ENCODE measurements around the gene CST11.
"Not testable (repeated sequence)": the region's sequence is repeated elsewhere in the genome, so short reads cannot be mapped to it uniquely, and the experiment has no call there.

CST11 gene, protein sequence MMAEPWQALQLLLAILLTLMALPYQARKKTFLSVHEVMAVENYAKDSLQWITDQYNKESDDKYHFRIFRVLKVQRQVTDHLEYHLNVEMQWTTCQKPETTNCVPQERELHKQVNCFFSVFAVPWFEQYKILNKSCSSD

DNA sequence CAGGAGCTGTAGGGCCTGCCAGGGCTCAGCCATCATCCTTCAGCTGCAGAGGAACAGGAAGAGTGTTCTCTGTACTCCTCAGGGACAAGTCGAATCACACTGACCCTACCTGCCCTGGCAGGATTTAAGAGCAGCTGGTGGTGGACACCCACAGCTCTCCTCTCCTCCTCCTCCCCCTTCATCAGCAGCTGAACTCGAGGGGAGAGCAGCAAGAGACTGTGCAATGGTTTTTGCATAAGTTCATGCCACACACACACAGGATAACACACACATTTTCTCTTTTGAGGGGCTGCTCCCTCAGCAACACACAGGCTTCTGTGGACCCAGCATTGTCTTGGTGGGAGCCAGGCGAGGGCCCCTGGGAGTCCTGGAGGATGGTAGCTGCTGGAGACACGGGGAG, at the start of gene CST11:
TSS of gene CST11 (minus strand) at position 101 of the 400 bp plus-strand sequence. CDS start at position 36, 65 bp downstream.
- DNase-seq = no peak

DNA sequence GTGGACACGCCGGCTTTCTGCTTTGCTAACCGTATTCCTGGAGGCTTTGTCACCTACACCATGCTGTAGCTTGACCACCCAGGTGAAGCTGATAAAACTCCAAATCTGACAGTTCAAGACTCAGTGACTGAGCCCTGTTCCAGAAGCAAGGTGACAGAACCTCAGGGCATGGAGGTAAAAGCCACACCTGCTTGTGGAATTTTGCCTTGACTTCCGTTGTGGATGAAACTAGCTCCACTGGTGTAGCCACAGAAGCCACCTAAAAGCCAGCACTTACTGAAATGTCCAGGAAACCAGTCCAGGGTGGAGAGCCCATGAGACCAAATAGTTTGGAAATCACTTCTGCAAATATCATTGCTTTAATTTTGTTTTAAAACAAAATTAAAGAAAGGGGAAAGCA, 49.2 kb upstream of the CST11 start:
- no peak for DNase-seq

DNA sequence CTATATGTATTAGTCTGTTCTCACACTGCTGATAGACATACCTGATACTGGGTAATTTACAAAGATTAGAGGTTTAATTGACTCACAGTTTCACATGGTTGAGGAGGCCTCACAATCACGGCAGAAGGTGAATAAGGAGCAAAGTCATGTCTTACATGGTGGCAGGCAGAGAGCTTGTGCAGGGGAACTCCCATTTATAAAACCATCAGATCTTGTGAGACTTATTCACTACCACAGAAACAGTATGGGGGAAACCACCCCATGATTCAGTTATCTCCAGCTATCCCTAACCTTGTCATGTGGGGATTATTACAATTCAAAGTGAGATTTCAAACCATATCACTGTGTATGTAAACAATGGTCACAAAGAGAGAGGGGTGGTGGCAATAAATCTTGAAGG, 44.9 kb upstream of the CST11 start:
- no peak for DNase-seq

DNA sequence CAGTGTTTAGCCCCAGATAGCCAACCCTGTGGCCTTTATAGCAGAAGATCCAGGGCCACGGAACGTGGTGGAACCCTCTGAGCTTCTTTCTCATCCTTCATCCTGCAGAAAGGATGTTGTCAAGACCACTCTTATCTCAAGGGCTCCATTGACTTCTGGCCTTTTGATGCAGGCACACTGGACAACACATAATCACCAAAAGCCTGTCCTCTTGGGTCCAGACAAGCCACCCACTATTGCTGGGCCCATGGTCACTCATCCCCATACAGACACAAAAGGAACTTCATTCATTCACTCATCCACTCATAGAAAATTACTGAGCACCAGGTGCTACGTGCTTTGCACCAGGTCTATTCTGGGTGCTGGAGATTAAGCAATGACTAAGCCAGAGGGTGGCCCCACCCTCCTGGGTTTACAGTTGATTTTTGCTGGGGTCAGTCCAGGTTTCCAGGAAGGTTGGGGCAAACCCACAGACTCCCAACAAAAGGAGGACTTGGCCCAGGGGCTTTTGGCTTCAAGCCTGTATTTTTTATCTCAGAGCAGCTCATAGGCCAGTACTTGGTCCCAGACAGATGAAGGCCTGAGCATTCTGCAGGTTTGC, 40.6 kb upstream of the CST11 start:
- no peak for DNase-seq

DNA sequence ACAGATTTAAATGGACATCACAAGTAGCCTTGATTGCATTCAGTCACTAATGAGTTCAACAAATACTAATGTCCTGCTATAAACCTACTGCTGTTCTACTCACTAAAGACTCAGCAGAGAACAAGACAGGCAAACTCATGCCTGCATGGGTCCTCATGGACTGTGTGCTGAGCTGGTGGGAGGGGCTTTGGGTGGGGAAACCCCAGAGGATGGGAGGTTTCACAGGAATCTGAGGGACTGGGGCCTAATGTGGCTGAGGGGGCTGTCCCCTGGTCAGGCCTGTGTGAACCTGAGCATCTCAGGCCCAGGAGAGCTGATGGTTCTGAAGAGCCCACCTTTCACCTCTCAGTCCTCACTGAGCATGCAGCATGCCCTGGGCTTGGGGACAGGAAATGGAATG, 39.6 kb upstream of the CST11 start:
- DNase-seq = no peak

DNA sequence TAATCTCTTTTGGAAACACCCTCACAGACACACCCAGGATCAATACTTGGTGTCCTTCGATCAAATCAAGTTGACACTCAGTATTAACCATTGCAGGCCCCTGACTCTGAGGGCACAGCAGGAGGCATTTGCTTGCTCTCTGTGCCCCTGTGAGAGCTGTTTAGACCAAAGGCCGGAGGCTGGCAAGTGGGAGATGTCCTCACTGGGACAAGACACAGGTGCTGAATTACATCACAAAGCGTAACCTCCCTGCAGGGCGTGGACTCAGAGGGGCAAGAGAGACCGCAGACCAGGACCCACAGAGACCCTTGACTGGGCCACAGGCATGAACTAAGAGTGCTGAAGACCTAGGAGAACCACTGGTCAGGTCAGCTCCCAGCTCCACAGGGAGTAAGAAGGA, 38.1 kb upstream of the CST11 start, which contains the start of gene CST8:
TSS of gene CST8 (plus strand) at position 301 of the 400 bp plus-strand sequence. CDS start 551 bp downstream, outside the sequence.
- no peak for DNase-seq

DNA sequence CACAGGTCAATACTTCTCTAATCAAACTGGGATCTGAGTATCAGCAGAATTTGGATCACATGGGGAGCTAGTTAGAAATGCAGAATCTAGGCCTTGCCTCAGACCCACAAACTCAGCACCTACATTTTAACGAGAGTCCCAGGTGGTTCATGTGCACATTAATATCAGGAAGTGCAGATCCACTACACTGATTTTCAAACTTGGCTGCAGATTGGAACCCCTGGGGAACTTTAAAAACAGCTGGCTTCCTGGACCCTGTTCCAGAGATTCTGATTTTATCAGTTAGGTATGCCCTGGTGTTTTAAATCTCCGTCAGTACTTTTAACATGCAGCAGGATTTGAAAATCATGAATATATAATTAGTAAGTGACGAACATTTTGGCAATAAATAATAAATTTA, 36.3 kb upstream of the CST11 start:
- no peak for DNase-seq

DNA sequence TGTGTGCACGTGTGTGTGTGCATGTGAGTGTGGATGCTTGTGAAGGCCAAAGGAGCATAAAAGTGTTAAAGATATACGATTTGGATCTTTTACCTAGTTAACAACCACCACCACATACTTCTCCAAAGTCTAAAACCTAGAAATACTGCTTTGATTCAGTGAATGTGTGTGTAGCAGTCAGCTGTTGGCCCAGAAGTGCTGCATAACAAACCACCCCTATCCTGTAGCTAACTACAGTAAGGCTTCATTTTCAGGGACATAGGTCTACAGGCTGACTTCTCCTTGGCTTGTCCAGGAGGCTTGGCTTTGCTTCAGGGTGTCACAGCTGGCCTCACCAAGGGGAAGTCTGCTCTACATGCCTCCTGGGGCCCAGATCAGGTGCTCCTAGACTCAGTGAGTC, 35.8 kb upstream of the CST11 start:
- DNase-seq = no peak

DNA sequence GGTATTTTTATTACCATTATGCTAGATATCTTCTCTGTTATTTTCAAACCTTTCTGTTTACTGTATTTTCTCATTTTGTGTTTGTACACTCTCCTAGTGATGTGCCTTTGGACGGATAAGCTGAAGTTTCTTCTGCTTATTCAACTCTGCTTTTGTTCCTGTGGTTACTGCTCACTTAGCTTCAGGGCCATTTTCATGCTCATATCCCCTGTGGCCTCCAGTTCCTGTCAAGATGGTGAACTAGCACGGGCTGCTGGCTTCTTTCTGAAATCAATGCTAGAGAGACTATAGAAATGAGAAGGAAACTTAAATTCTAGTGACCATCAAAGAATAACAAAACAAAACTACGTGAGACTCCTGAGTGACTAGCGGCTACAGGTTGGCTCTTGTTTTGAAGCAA, 31.4 kb upstream of the CST11 start:
- no peak for DNase-seq

DNA sequence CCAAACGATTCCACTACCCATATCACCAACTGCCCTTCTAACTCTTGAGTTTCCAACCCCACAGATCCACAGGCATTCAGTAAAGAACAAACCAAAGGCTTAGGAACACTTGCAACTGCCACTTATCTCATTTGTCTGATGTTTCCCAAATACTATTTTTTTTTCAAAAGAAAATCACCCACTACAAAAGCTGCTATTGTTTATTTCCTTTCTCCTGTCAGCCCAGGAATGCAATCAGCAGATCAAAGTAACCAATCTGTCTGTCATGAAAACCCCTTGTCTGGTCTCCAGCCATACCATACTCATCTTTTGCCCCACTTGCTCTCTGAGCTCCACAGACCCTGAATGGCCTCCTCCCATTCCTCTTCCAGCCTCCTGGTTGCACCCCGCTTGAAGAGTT, 29.5 kb upstream of the CST11 start:
- DNase-seq = no peak

DNA sequence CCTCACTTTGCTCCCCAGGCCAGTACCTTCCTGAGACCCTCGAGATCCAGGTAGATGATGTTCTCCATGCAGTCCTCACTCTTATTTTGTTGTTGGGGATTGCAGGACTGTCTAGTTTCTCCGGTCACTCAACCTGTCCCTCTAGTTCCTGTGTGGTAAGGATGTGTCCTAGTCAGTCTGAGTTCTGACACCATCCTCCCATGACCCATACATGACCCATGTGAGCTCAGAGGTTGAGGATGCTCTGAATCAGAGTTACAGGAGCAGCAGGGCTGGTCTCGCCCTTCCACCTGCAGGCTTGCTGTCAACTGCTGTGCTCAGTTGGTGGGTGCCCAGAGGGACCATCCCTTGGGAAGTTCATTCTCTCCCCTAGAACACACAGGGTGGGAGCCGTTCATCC, 26.4 kb upstream of the CST11 start:
- no peak for DNase-seq

DNA sequence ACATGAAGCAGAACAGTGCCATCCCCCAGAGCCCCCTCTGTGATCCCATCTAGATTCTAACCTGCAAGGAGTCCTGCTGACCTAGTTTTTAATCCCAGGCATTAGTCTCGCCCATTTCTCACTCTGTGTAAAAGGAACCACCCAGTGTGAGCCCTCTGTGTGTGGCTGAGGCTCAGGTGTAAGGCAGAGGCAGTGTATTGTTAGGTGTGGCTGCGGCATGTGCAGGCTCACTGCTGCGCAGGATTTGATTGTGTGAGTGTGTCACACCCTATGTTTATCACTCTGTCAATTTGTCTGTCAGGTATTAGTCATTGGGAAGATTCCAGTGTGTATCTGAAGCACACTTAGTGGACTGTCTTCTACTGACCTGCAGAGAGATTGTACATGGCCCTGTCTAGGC, 24.5 kb upstream of the CST11 start:
- no peak for DNase-seq

DNA sequence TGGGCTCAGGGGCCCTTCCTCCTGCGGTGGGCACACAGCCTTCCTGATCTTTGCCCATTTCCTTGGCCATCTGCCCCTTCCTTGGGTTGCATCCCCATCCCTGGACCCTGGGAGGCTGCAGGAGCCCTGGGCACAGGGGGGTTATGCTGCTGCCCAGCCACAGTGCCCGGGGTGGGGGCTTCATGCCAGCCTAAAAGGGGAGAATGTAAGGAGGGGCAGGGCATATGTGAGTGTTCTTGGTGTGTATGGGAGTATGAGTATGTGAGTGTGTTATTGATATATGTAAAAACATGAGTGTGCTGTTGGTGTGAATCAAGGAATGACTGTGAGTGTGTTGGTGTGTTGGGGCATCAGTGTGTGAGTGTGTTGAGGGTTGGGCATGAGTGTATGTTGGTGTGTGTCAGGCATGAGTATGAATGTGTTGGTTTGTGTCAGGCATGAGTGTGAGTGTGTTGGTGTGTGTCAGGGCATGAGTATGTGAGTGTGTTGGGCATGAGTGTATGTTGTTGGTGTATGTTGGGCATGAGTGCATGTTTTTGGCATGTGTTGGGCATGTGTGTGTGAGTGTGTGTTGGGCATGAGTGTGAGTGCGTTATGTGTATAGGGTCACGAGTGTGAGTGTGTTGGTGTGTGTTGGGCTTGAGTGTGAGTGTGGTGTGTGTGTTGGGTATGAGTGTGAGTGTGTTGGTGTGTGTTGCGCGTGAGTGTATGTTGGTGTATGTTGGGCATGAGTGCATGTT, 23.5 kb upstream of the CST11 start:
- no peak for DNase-seq

DNA sequence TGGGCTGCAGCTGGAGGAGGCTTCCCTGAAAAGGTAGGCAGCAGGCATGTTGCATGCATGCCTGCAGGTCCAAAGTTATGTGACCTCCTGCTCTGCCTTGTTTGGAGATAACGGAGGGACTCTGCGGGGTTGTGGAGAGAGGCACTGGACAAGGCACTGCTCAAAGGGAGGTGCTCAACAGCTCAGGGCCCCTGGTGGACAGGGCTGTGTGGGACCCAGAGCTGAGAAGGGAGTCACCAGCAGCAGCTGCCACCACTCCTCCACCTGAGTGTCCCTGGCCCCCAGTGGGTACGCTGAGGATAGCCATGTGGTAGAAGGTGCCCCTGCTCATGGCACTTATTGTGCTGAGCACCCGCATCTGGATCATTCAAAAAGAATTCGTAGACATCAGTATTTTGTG, 22.7 kb upstream of the CST11 start:
- DNase-seq = no peak

DNA sequence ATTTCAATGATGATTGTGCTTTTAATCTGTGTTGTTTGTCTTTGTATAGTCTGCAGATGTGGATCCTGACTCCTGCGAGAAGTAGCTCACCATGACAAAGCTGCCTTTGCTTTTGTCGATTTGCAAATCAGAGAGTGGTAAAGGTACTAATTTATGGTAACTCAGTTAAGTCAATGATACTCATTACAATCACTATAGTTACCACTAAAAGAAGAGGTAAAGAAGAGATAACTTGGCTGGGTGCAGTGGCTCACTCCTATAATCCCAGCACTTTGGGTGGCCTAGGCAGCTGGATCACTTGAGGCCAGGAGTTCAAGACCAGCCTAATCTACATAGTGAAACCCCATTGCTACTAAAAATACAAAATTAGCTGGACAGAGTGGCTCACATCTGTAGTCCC, 20.6 kb upstream of the CST11 start:
- not testable (repeated sequence) for DNase-seq

DNA sequence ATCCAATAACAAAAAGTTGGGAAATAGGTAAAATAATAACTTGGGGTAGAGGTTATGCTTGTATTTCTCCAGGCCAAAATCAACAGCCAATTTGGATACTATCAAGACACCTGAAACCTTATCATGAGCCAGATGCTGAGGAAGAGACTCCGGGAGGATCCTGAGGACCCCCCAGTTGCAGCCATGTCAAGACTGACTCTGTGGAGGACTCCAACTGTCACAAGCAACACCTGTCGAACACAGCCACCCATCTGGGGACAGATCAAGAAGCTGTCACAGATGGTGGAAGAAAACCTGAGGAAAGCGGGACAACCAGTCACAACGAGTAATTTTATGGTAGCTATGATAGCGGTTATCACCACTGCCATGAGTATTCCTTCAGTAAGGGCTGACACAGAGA, 19.6 kb upstream of the CST11 start:
- not testable (repeated sequence) for DNase-seq

DNA sequence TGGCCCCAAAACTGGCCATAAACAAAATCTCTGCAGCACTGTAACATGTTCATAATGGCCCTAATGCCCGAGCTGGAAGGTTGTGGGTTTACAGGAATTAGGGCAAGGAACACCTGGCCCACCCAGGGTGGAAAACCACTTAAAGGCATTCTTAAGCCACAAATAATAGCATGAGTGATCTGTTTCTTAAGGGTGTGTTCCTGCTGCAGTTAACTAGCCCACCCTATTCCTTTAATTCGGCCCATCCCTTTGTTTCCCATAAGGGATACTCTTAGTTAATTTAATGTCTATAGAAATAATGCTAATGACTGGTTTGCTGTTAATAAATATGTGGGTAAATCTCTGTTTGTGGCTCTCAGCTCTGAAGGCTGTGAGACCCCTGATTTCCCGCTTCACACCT, 14.3 kb upstream of the CST11 start:
- DNase-seq = not testable (repeated sequence)

DNA sequence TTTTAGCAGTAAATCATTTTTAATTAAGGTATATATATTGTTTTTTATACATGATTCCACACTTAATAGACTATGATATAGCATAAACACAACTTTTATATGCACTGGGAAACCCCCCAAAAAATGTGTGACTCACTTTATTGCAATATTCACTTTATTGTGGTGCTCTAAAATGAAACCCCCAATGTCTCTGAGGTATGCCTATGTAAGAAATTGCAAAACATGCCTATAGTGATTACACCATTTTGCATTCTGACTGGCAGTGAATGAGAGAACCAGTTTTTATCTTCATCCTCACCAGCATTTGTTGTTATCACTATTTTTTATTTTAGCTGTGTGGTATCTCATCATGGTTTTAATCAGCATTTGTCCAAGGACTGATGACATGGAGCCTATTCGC, 8.5 kb upstream of the CST11 start:
- no peak for DNase-seq

DNA sequence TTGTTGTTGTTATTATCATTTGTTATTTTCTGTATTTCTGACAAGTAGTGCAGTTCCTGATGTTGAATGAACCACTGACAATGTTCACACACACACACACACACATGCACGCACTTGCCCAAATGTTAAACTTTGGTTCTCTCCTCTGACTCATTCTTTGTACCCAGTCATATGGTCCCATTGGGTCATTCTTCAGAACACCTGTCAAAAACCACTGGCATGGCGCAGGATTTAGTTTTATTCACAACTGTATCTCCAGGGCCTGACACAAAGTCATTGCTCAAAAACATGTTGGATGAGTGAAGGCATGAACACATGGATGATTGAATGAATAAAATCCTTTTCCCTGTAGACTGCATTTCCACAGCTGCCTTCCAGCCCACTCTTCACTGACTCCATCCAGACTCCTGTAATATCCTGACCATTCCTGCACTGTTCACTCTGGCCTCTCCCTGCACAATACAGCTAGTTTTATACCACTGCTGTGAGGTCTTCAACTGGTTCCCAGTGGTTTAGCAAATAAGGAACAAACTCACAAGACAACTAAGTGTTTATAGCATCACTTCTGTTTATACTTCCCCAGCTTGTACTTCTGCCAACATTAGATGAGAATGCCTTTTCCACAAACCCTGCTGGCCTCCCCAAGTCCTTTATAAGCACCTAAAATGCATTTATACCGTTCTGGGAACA, 6.9 kb upstream of the CST11 start:
- no peak for DNase-seq

DNA sequence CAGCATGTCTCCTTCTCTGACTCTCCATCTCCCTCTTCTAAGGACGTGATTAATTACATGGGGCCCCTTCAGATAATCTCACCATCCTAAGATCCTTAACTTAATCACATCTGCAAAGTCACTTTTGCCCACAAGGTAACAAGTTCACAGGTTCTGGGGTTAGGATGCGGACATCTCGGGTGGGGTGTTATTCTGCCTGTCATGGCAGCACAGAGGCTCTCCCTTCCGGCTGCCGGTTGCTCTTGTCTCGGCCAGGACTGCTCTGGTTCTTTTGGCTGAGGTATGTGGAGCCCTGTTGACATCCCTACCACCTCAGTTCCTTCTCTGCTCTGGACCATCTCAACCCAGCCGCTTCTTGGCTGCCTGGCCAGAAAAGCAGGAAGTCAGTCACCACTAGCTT, 4.2 kb upstream of the CST11 start:
- DNase-seq = no peak

DNA sequence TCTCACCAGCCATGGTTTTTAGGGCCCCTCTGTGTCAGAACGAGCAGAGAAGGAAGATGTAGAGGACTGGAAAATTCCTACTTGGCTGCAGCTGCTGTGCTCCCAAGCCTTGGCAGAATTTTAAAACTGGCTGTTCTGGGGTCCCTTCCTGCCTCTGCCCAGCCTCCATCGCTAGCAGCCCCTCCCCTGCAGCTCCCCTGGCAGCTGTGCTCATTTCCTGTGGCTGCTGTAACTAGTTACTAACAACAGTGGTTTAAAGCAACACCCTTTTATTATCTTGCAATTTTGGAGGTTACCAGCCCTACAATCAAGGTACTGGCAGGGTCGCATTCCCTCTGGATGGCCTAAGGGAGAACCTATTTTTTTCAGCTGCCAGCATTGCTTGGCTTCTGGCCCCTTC, 3.7 kb upstream of the CST11 start:
- DNase-seq = no peak

DNA sequence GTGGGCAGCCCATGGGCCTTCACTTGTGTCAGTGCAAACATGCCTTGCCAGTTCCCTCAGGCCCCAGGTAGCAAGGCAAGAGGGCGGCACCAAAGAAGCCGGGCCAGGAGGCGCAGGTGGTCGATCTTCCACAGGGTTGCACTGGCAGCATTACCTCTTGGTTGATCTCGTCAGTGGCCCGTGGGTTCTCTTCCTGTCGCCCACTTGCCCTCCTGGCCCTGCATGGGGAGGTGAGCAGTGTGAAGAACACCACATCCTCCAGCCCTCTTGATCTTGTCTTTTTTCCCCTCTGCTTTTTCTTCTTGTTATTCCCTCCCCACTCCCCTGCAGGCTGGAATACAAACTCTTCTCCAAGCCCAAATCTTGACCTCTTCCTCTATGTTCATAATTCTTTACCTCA, 3.0 kb upstream of the CST11 start:
- no peak for DNase-seq

DNA sequence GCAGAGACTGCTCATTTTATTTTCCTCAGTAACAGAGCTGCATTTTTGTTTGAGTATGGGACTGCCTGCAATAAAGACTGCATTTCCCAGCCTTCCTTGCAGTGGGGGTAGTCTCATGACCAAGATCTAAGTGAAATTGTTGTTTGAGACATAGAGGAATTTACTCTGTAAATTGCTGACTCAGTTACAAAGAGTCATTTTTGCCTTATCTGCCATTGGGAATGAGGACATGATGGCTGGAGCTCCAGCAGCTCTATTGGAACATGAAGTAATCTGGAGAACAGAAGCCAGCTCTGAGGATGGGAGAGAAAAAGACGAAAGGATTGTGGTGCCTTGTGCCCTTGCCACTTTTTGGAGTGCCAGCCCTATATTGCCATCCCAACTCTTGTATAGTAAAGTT, 2.1 kb upstream of the CST11 start:
- DNase-seq = no peak
